ENCODE results near the gene PDZRN4. TPM values are rescaled to one million over a fixed set of nuclear protein-coding genes. Genes with fewer than 3 reads are reported as not detected.
"Not testable (repeated sequence)": the region's sequence is repeated elsewhere in the genome, so short reads cannot be mapped to it uniquely, and the experiment has no call there.

Gene PDZRN4
- total and polyA plus RNA-seq, 2 donors = 11.5 to 26.5 TPM

GRCh38 chr12:41191549-41191948 is 3.4 kb downstream of the PDZRN4 start:
- not testable (repeated sequence) for H3K27ac ChIP-seq (ENCODE audit: low read depth); H3K36me3 ChIP-seq (ENCODE audit: insufficient read depth); H3K4me3 ChIP-seq (ENCODE audit: low read depth, low read length); H3K4me1 ChIP-seq (ENCODE audit: insufficient read depth); DNase-seq (ENCODE audit: extremely low spot score)
- WGBS = 91% methylated on average over 3 of the region's 3 CpGs

GRCh38 chr12:41193311-41193710 is 5.2 kb downstream of the PDZRN4 start:
- no peak for DNase-seq (ENCODE audit: extremely low spot score)
- no peak overlapping the region for H3K4me3 ChIP-seq (ENCODE audit: low read depth, low read length)
- no peaks in the 10 kb centered on the region for H3K4me1 ChIP-seq (ENCODE audit: insufficient read depth)
- H3K36me3 ChIP-seq (ENCODE audit: insufficient read depth) = no peaks in the 10 kb centered on the region
- no peak overlapping the region for H3K27ac ChIP-seq (ENCODE audit: low read depth)
- WGBS = 63% methylated on average over 1 of the region's 1 CpG

- Histone ChIP-seq H3K4me1 (ENCODE audit: insufficient read depth) (no peaks in the 10 kb centered on the region), H3K36me3 (ENCODE audit: insufficient read depth) (no peaks in the 10 kb centered on the region), H3K27ac (ENCODE audit: low read depth) (no peak overlapping the region), H3K4me3 (ENCODE audit: low read depth, low read length) (no peak overlapping the region)
- WGBS = 69% methylated on average over 2 of the region's 2 CpGs
- no peak for DNase-seq (ENCODE audit: extremely low spot score)
Observed at GRCh38 chr12:41202051-41202450, 13.9 kb downstream of the PDZRN4 start.

GRCh38 chr12:41205070-41205709 is 17.1 kb downstream of the PDZRN4 start:
- Histone ChIP-seq H3K4me3 (ENCODE audit: low read depth, low read length) (peak overlapping the region; percentile 31), H3K4me1 (ENCODE audit: insufficient read depth) (no peaks in the 10 kb centered on the region), H3K27ac (ENCODE audit: low read depth) (peak overlapping the region; percentile 50), H3K36me3 (ENCODE audit: insufficient read depth) (no peaks in the 10 kb centered on the region)
- 46% methylated on average over 4 of the region's 4 CpGs for WGBS
- DNase-seq (ENCODE audit: extremely low spot score) = no peak

- no peak for DNase-seq (ENCODE audit: extremely low spot score)
- H3K4me1 ChIP-seq (ENCODE audit: insufficient read depth) = no peaks in the 10 kb centered on the region
- H3K27ac ChIP-seq (ENCODE audit: low read depth) = no peak overlapping the region
- H3K36me3 ChIP-seq (ENCODE audit: insufficient read depth) = no peaks in the 10 kb centered on the region
- WGBS = 96% methylated on average over 1 of the region's 1 CpG
- H3K4me3 ChIP-seq (ENCODE audit: low read depth, low read length) = no peak overlapping the region
Observed at GRCh38 chr12:41206298-41206697, 18.2 kb downstream of the PDZRN4 start.

GRCh38 chr12:41211448-41211847 is 23.3 kb downstream of the PDZRN4 start:
- WGBS = 68% methylated on average over 3 of the region's 3 CpGs
- Histone ChIP-seq H3K36me3 (ENCODE audit: insufficient read depth) (no peaks in the 10 kb centered on the region), H3K4me3 (ENCODE audit: low read depth, low read length) (no peak overlapping the region), H3K27ac (ENCODE audit: low read depth) (no peak overlapping the region), H3K4me1 (ENCODE audit: insufficient read depth) (no peaks in the 10 kb centered on the region)
- no peak for DNase-seq (ENCODE audit: extremely low spot score)

- Histone ChIP-seq H3K4me3 (ENCODE audit: low read depth, low read length) (no peak overlapping the region), H3K27ac (ENCODE audit: low read depth) (no peak overlapping the region), H3K4me1 (ENCODE audit: insufficient read depth) (no peaks in the 10 kb centered on the region), H3K36me3 (ENCODE audit: insufficient read depth) (no peaks in the 10 kb centered on the region)
- no peak for DNase-seq (ENCODE audit: extremely low spot score)
- 14% methylated on average over 2 of the region's 2 CpGs for WGBS
Observed at GRCh38 chr12:41212625-41213024, 24.5 kb downstream of the PDZRN4 start.

- Histone ChIP-seq H3K4me1 (ENCODE audit: insufficient read depth) (no peaks in the 10 kb centered on the region), H3K4me3 (ENCODE audit: low read depth, low read length) (no peak overlapping the region), H3K27ac (ENCODE audit: low read depth) (no peak overlapping the region), H3K36me3 (ENCODE audit: insufficient read depth) (no peaks in the 10 kb centered on the region)
- 55% methylated on average over 7 of the region's 7 CpGs for WGBS
- DNase-seq (ENCODE audit: extremely low spot score) = no peak
Observed at GRCh38 chr12:41213107-41213506, 25.0 kb downstream of the PDZRN4 start.

- WGBS = 72% methylated on average over 3 of the region's 3 CpGs
- Histone ChIP-seq H3K4me3 (ENCODE audit: low read depth, low read length) (no peak overlapping the region), H3K36me3 (ENCODE audit: insufficient read depth) (no peaks in the 10 kb centered on the region), H3K4me1 (ENCODE audit: insufficient read depth) (no peaks in the 10 kb centered on the region), H3K27ac (ENCODE audit: low read depth) (no peak overlapping the region)
- DNase-seq (ENCODE audit: extremely low spot score) = no peak
Observed at GRCh38 chr12:41213648-41214047, 25.5 kb downstream of the PDZRN4 start.

- 39% methylated on average over 1 of the region's 1 CpG for WGBS
- H3K36me3 ChIP-seq (ENCODE audit: insufficient read depth) = no peaks in the 10 kb centered on the region
- DNase-seq (ENCODE audit: extremely low spot score) = no peak
- no peak overlapping the region for H3K4me3 ChIP-seq (ENCODE audit: low read depth, low read length)
- H3K4me1 ChIP-seq (ENCODE audit: insufficient read depth) = no peaks in the 10 kb centered on the region
- no peak overlapping the region for H3K27ac ChIP-seq (ENCODE audit: low read depth)
Observed at GRCh38 chr12:41217727-41218126, 29.6 kb downstream of the PDZRN4 start.

GRCh38 chr12:41220931-41221330 is 32.8 kb downstream of the PDZRN4 start:
- Histone ChIP-seq H3K4me3 (ENCODE audit: low read depth, low read length) (no peak overlapping the region), H3K4me1 (ENCODE audit: insufficient read depth) (no peaks in the 10 kb centered on the region), H3K36me3 (ENCODE audit: insufficient read depth) (no peaks in the 10 kb centered on the region), H3K27ac (ENCODE audit: low read depth) (no peak overlapping the region)
- WGBS = 76% methylated on average over 2 of the region's 2 CpGs
- no peak for DNase-seq (ENCODE audit: extremely low spot score)

- no peaks in the 10 kb centered on the region for H3K36me3 ChIP-seq (ENCODE audit: insufficient read depth)
- H3K4me3 ChIP-seq (ENCODE audit: low read depth, low read length) = no peak overlapping the region
- no peak overlapping the region for H3K27ac ChIP-seq (ENCODE audit: low read depth)
- H3K4me1 ChIP-seq (ENCODE audit: insufficient read depth) = no peaks in the 10 kb centered on the region
- DNase-seq (ENCODE audit: extremely low spot score) = no peak
- 58% methylated on average over 4 of the region's 4 CpGs for WGBS
Observed at GRCh38 chr12:41221491-41221890, 33.4 kb downstream of the PDZRN4 start.

GRCh38 chr12:41223600-41223999 is 35.5 kb downstream of the PDZRN4 start:
- H3K27ac ChIP-seq (ENCODE audit: low read depth) = no peak overlapping the region
- no peak for DNase-seq (ENCODE audit: extremely low spot score)

GRCh38 chr12:41224066-41224465 is 35.9 kb downstream of the PDZRN4 start:
- Histone ChIP-seq H3K4me1 (ENCODE audit: insufficient read depth) (no peaks in the 10 kb centered on the region), H3K36me3 (ENCODE audit: insufficient read depth) (no peaks in the 10 kb centered on the region), H3K4me3 (ENCODE audit: low read depth, low read length) (no peak overlapping the region), H3K27ac (ENCODE audit: low read depth) (no peak overlapping the region)
- DNase-seq (ENCODE audit: extremely low spot score) = no peak
- WGBS = 69% methylated on average over 1 of the region's 1 CpG

More at GRCh38 chr12:41223600-41223999, 35.5 kb downstream of the PDZRN4 start:
- Histone ChIP-seq H3K4me3 (ENCODE audit: low read depth, low read length) (no peak overlapping the region), H3K36me3 (ENCODE audit: insufficient read depth) (no peaks in the 10 kb centered on the region), H3K4me1 (ENCODE audit: insufficient read depth) (no peaks in the 10 kb centered on the region)
- 98% methylated on average over 3 of the region's 3 CpGs for WGBS

GRCh38 chr12:41225179-41225578 is 37.1 kb downstream of the PDZRN4 start:
- H3K27ac ChIP-seq (ENCODE audit: low read depth) = no peak overlapping the region
- H3K4me1 ChIP-seq (ENCODE audit: insufficient read depth) = peaks cover 2% of the 10 kb centered on the region
- H3K4me3 ChIP-seq (ENCODE audit: low read depth, low read length) = no peak overlapping the region
- WGBS = 74% methylated on average over 1 of the region's 1 CpG
- no peak for DNase-seq (ENCODE audit: extremely low spot score)
- H3K36me3 ChIP-seq (ENCODE audit: insufficient read depth) = no peaks in the 10 kb centered on the region

All from urinary bladder (tissue), 4 donors.